SU-DHL-6 (cell line): Measurements from ENCODE around the gene UTY.

Source experiments
- H2AFZ ChIP-seq: fragments of 200-600 bp; sonication (generic); 2 replicates; pipeline ENCODE4 v1.6.1; 2014; ENCODE audit warnings: low read depth, mild to moderate bottlenecking, moderate library complexity, mixed read lengths, antibody characterized with exemption, low read length; ENCODE audit not compliant: severe bottlenecking
- H3F3A ChIP-seq: fragments of 200-600 bp; shearing (Covaris generic); 2 replicates; pipeline ENCODE4 v1.6.0; 2016; ENCODE audit warnings: antibody characterized with exemption, mild to moderate bottlenecking; ENCODE audit not compliant: insufficient read depth
- H3K27ac ChIP-seq: fragments of 200-600 bp; sonication (generic); 2 replicates; pipeline ENCODE4 v1.5.1; 2016; ENCODE audit warnings: low read depth, mild to moderate bottlenecking, low read length, moderate library complexity, mixed read lengths
- H3K27me3 ChIP-seq: fragments of 200-600 bp; sonication (generic), shearing (Covaris generic); 2 replicates; pipeline ENCODE4 v1.6.0; 2014; ENCODE audit warnings: mild to moderate bottlenecking, low read length
- H3K36me3 ChIP-seq: fragments of 200-600 bp; sonication (generic); 2 replicates; pipeline ENCODE4 v1.6.1; 2014; ENCODE audit warnings: mild to moderate bottlenecking, low read length, mixed read lengths
- H3K4me2 ChIP-seq: fragments of 300-600, 200-600 bp; shearing (Covaris generic), sonication (generic); 2 replicates; pipeline ENCODE4 v1.6.0; 2014; ENCODE audit warnings: low read length, low read depth, mild to moderate bottlenecking; ENCODE audit not compliant: poor library complexity, severe bottlenecking
- H3K4me3 ChIP-seq: fragments of 200-600 bp; sonication (generic); 2 replicates; pipeline ENCODE4 v1.5.1; 2014; ENCODE audit warnings: antibody characterized with exemption, low read length, mild to moderate bottlenecking, mixed read lengths; ENCODE audit not compliant: insufficient read depth, poor library complexity, severe bottlenecking
- H3K79me2 ChIP-seq: fragments of 200-600 bp; sonication (generic); 2 replicates; pipeline ENCODE4 v1.6.1; 2014; ENCODE audit warnings: mild to moderate bottlenecking, low read length, moderate library complexity; ENCODE audit not compliant: insufficient read depth
- H3K9ac ChIP-seq: fragments of 200-600 bp; sonication (generic); 2 replicates; pipeline ENCODE4 v1.7.0; 2014; ENCODE audit warnings: mild to moderate bottlenecking, low read length
- H3K9me2 ChIP-seq: fragments of 200-600 bp; sonication (generic); replicated peaks from 2 replicates; pipeline ENCODE4 v1.6.1; 2014; ENCODE audit warnings: low read length; ENCODE audit not compliant: insufficient read depth
- H3K9me3 ChIP-seq: fragments of 200-600 bp; sonication (generic); 2 replicates; pipeline ENCODE4 v1.6.1; 2014; ENCODE audit warnings: low read length, mixed read lengths; ENCODE audit not compliant: insufficient read depth
- H4K20me1 ChIP-seq: fragments of 200-600 bp; sonication (generic); 2 replicates; pipeline ENCODE4 v1.6.1; 2014; ENCODE audit warnings: low read depth, mild to moderate bottlenecking, antibody characterized with exemption, low read length, moderate library complexity, mixed read lengths
- CTCF ChIP-seq: fragments of 200-600 bp; sonication (generic); IDR thresholded peaks from one replicate; pipeline ENCODE4 v1.5.1; 2017; ENCODE audit warnings: antibody characterized with exemption, mild to moderate bottlenecking, low read length, moderate library complexity; ENCODE audit not compliant: insufficient read depth, poor library complexity, severe bottlenecking
- EZH2phosphoT487 ChIP-seq: fragments of 200-600 bp; sonication (generic), shearing (Covaris generic); conservative IDR thresholded peaks from 2 replicates; pipeline ENCODE4 v1.6.1; 2018; ENCODE audit warnings: mild to moderate bottlenecking, antibody characterized with exemption, low read length, moderate library complexity, mixed read lengths

Gene UTY

GRCh38 chrY:13243716-13244115, 236.1 kb downstream of the UTY start:
- TF ChIP-seq EZH2phosphoT487 (no peak), CTCF (no peak)
- Histone ChIP-seq H3K27ac (no peak overlapping the region), H3K9me2 (no peaks in the 10 kb centered on the region), H3K4me2 (no peak overlapping the region), H3K9me3 (no peaks in the 10 kb centered on the region), H3K79me2 (no peaks in the 10 kb centered on the region), H3K27me3 (no peaks in the 10 kb centered on the region), H3F3A (no peaks in the 10 kb centered on the region), H3K4me3 (no peak overlapping the region), H3K9ac (no peak overlapping the region), H3K36me3 (no peaks in the 10 kb centered on the region), H2AFZ (no peak overlapping the region), H4K20me1 (no peaks in the 10 kb centered on the region)

GRCh38 chrY:13233901-13234300, 245.9 kb downstream of the UTY start:
- Histone ChIP-seq H3K4me2 (no peak overlapping the region), H3F3A (no peaks in the 10 kb centered on the region), H3K9me2 (no peaks in the 10 kb centered on the region), H3K36me3 (no peaks in the 10 kb centered on the region), H3K9me3 (no peaks in the 10 kb centered on the region), H3K27ac (no peak overlapping the region), H3K4me3 (no peak overlapping the region), H3K79me2 (no peaks in the 10 kb centered on the region), H3K27me3 (no peaks in the 10 kb centered on the region), H2AFZ (no peak overlapping the region), H4K20me1 (no peaks in the 10 kb centered on the region), H3K9ac (no peak overlapping the region)
- TF ChIP-seq CTCF (no peak), EZH2phosphoT487 (no peak)

GRCh38 chrY:13233118-13233517, 246.7 kb downstream of the UTY start:
- H3K36me3 ChIP-seq, result no peaks in the 10 kb centered on the region
- H3K9ac ChIP-seq, result no peak overlapping the region
- H3K27me3 ChIP-seq, result no peaks in the 10 kb centered on the region
- no peaks in the 10 kb centered on the region for H3K9me3 ChIP-seq
- TF ChIP-seq EZH2phosphoT487 (no peak), CTCF (no peak)
- no peak overlapping the region for H3K4me2 ChIP-seq
- H3F3A ChIP-seq, result no peaks in the 10 kb centered on the region
- H2AFZ ChIP-seq, result no peak overlapping the region
- H3K27ac ChIP-seq, result no peak overlapping the region
- H3K4me3 ChIP-seq, result no peak overlapping the region
- H3K9me2 ChIP-seq, result no peaks in the 10 kb centered on the region
- H3K79me2 ChIP-seq, result no peaks in the 10 kb centered on the region
- H4K20me1 ChIP-seq, result no peaks in the 10 kb centered on the region
